GM12873 (cell line): ENCODE measurements around the gene ADCY4.
A peak's percentile ranks its signal among the peaks of the same experiment; 100 is the strongest.

Experiments used
- TF ChIP-seq, protein P1 (sequence below): IDR thresholded peaks from 2 replicates; pipeline ENCODE4 v1.5.1; 2012; ENCODE audit warnings: low read depth, mild to moderate bottlenecking, moderate library complexity, low read length, control low read depth; ENCODE audit not compliant: insufficient read depth; ENCODE audit errors: missing control alignments

The ADCY4 gene

DNA sequence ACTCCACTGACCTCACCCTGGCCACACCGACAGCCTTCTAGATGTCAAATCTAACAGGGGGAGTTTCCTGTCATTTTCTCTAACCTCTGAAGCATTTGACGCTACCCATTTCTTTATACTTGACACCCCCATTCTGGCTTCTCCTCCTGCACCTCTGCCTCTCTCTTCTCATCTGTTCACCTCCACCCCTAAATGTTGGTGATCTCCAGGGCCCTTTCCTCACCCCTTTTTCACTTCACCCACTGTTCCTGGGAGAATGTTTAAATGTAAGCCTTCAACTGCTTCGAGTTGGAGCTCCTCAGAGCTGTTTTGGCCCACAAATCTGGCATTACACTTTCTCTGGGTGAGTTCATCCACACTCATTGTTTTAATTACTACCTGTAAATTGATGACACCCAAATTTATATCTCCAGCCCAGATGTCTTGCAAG lies 63.0 kb downstream of the ADCY4 start:
- TF ChIP-seq, protein P1, sequence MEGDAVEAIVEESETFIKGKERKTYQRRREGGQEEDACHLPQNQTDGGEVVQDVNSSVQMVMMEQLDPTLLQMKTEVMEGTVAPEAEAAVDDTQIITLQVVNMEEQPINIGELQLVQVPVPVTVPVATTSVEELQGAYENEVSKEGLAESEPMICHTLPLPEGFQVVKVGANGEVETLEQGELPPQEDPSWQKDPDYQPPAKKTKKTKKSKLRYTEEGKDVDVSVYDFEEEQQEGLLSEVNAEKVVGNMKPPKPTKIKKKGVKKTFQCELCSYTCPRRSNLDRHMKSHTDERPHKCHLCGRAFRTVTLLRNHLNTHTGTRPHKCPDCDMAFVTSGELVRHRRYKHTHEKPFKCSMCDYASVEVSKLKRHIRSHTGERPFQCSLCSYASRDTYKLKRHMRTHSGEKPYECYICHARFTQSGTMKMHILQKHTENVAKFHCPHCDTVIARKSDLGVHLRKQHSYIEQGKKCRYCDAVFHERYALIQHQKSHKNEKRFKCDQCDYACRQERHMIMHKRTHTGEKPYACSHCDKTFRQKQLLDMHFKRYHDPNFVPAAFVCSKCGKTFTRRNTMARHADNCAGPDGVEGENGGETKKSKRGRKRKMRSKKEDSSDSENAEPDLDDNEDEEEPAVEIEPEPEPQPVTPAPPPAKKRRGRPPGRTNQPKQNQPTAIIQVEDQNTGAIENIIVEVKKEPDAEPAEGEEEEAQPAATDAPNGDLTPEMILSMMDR: no peak

DNA sequence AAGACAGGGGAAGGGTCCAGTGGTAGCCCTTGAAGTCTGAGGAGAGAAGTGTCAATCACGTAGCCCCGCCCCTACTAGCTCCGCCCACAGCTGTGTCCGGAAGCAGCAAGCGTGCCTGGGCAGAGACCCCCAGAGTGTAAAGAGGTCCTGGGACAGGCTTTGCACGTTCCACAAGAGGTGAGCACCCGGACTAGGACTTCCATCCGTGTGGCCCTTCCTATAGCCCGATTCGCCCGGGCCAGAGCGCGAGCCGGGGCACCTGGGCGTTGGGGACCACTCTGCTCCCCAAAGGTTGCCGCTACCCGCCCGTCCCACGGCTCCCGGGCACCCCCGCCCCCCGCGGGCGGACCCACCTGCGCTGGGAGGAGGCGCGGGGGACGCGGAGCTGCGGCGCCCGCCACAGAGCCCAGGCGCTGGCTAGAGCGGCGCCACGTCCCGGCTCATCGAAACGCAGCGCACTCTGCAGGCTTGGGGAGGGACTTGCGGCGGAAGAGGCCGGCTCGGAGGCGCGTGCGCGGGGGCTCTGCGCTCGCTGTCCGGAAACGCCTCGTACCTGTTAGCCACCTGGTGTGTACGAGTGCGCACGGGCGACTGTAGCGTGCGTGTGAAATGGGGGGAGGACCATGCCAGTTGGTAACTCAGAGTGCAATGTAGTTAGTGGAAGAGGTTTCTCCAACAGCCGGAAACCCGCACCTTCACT lies 63.6 kb downstream of the ADCY4 start, which contains the start of gene RABGGTA:
TSS of gene RABGGTA (minus strand) at position 464 of the 700 bp plus-strand sequence. CDS start 482 bp downstream, outside the sequence.
- TF ChIP-seq, protein P1: peak; percentile 80

DNA sequence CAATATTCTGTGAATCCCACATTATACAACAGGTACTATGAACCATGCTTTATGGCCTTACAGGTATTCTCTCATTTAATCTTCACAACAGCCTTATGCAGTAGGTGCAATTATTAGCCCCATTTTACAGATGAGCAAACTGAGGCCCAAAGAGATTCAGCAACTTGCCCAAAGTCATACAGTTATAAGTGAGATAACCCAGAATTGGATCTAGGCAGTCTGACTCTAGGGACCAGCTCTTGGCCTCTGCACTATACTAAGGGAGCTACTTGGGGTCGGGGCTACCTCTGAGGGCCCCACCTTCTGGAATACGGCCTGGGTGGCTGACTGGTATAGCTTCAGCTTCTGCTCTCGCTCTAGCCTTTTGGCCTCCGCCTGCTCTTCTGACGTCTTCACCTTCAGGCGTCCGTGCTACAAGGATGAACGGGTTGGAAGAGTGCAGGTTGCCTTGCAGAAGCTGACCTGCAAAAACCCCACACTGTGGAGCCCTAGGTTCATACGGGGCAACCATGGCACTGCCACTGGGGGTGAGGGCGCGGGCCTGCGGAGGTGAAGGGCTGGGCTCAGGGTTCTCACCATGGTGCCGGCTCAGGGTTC lies 64.2 kb downstream of the ADCY4 start:
- TF ChIP-seq, protein P1: no peak

DNA sequence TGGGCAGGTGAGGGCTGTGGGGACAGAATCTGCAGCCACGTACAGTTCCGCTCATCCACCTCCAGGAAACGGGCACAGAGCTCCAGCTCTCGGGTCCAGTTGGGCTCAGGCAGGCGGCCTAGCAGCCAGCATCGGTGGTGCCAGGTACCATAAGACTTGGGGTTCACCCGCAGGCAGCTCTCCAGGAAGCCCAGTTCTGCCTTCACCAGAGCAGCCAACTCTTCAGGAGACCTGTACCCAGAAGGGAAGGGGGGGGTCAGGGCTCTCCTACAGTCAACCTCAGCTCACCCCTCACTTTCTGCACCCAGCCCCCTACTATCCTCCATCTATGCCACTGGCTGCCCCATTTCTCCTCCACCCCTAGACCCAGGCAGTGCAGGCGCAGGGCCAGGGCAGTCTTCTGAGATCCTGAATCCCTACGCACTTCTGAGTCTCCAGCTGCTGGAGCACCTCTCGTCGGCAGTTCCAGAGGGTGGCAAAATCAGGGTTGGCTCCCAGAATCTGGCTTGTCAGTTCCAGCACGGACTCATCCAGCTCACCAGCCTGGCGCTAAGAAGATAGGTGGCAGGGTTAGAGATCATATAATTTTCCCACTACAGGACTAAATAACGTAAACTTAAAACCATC lies 64.8 kb downstream of the ADCY4 start:
- TF ChIP-seq, protein P1: no peak

DNA sequence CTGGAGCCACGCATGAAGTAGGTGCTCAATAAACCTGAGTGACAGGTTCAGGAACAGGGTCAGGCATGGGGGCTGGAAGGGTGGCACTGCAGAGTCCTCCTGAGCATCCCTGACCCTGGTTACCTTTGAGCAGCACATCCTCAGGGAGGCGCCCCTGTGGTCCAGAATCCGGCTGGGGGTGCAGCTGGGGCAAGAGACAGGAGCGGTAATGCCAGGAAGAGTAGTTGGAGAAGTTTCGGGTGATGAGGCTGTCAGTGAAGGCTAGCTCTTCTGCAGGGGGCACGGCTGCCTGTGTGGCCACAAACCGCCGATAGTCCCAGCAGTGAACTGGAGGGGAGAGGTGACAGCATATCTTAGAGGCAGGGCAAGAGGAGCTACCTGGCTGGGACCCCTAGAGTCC lies 65.5 kb downstream of the ADCY4 start:
- TF ChIP-seq, protein P1: no peak
